ENCODE results near the gene SLC12A4. TPM values are rescaled to one million over a fixed set of nuclear protein-coding genes. Genes with fewer than 3 reads are reported as not detected.
A peak's percentile ranks its signal among the peaks of the same experiment; 100 is the strongest.
"Not testable (repeated sequence)": the region's sequence is repeated elsewhere in the genome, so short reads cannot be mapped to it uniquely, and the experiment has no call there.

SLC12A4 gene
- total RNA-seq, 2 experiments from 2014 or later = 15.1 to 17.7 TPM

DNA sequence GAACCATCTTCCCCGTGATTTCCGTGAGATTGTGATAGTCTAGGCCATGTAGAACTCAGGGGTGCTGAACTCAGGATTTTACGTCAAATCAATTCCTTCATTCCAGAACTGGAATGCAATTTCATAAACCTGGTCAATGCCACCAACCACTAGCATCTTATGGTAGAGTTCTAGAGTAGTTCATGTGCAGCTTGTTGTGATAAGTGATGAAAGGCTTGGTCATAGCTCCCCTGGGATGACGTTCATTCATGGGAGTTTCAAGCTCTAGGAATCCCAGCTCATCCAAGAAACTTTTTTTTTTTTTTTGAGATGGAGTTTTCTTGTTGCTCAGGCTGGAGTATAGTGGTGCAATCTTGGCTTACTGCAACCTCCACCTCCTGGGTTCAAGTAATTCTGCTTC is 34.6 kb upstream of the SLC12A4 start:
- ChIA-PET POLR2A (interaction anchor here (1.1 to 1.5 kb wide), 3 partner anchors 14 to 110 kb away, joined by 3 to 5 read pairs (median 4); partner anchors contain the start of genes DDX28, DUS2 and PSKH1), CTCF (interaction anchor here (0.6 to 1.7 kb wide), 3 partner anchors 17 to 203 kb away, joined by 3 to 4 read pairs (median 3); no protein-coding TSS in a partner anchor)
- Histone ChIP-seq H3K9me3 (ENCODE audit: control insufficient read depth in 1 of 2, insufficient read depth in 1 of 2, low read length in 2 of 2) (peaks cover 0 to 6% of the 10 kb centered on the region in 2 experiments), H3K27ac (ENCODE audit: low read depth in 1 of 2, low read length in 2 of 2) (no peak overlapping the region), H3K4me1 (ENCODE audit: insufficient read depth, low read length) (peaks cover 71% of the 10 kb centered on the region), H3K36me3 (ENCODE audit: insufficient read depth, low read length) (no peaks in the 10 kb centered on the region), H3K4me3 (ENCODE audit: low read length) (no peak overlapping the region), H3K27me3 (ENCODE audit: control insufficient read depth in 1 of 2, insufficient read depth in 2 of 2, low read length in 2 of 2) (no peaks in the 10 kb centered on the region)
- Mint-ChIP-seq H3K27me3 (no peaks in the 10 kb centered on the region), H3K36me3 (ENCODE audit: low read depth) (peaks cover 11% of the 10 kb centered on the region), H3K4me3 (peak overlapping the region; percentile 35), H3K27ac (peak overlapping the region; percentile 93), H3K4me1 (ENCODE audit: low read depth) (peaks cover 59% of the 10 kb centered on the region), H3K9me3 (no peaks in the 10 kb centered on the region)
- no peak for DNase-seq
- TF ChIP-seq, protein P1, sequence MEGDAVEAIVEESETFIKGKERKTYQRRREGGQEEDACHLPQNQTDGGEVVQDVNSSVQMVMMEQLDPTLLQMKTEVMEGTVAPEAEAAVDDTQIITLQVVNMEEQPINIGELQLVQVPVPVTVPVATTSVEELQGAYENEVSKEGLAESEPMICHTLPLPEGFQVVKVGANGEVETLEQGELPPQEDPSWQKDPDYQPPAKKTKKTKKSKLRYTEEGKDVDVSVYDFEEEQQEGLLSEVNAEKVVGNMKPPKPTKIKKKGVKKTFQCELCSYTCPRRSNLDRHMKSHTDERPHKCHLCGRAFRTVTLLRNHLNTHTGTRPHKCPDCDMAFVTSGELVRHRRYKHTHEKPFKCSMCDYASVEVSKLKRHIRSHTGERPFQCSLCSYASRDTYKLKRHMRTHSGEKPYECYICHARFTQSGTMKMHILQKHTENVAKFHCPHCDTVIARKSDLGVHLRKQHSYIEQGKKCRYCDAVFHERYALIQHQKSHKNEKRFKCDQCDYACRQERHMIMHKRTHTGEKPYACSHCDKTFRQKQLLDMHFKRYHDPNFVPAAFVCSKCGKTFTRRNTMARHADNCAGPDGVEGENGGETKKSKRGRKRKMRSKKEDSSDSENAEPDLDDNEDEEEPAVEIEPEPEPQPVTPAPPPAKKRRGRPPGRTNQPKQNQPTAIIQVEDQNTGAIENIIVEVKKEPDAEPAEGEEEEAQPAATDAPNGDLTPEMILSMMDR (IDR thresholded peaks at IDR 0.05) = no peak
- intact Hi-C loops (cut with DNase I, micrococcal nuclease) = no loop called here
- no peak for ATAC-seq (ENCODE audit: poor library complexity)

DNA sequence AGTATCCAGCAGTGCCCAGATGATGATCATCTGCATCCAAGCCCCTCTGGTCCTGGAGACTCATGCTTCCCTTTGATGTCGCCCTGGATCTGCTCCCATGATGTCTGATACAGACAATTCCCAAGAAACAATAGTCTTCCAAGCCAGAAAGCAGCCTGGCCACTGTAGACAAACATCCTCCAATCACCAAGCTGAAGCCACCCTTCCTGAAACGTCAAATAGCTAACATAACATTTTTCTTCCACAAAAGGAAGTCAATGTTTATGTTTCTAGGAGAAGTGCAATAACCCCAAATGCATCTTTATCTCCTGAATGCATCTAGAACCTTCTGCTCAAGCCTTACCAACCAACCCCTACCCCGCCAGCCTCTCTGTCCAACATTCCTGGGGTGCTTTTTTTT is 32.0 kb upstream of the SLC12A4 start:
- ChIA-PET CTCF (interaction anchor here (1.0 to 6.5 kb wide), 2 partner anchors 40 to 184 kb away, joined by 3 to 33 read pairs; no protein-coding TSS in a partner anchor), POLR2A (interaction anchor here (0.6 to 4.6 kb wide), 17 partner anchors 7 to 417 kb away, joined by 3 to 73 read pairs (median 6); partner anchors contain the start of genes DDX28, DUS2, NFATC3 and PSMB10)
- DNase-seq (peak in 2 of 14 experiments; percentile 33 to 64), ATAC-seq (ENCODE audit: poor library complexity) (peak; percentile 33)
- Histone ChIP-seq H3K4me1 (ENCODE audit: insufficient read depth, low read length) (peaks cover 70% of the 10 kb centered on the region), H3K9me3 (ENCODE audit: control insufficient read depth in 1 of 2, insufficient read depth in 1 of 2, low read length in 2 of 2) (peaks cover 0 to 14% of the 10 kb centered on the region in 2 experiments), H3K27ac (ENCODE audit: low read depth in 1 of 2, low read length in 2 of 2) (peak overlapping the region; percentile 48 to 83), H3K36me3 (ENCODE audit: insufficient read depth, low read length) (no peaks in the 10 kb centered on the region), H3K27me3 (ENCODE audit: control insufficient read depth in 1 of 2, insufficient read depth in 2 of 2, low read length in 2 of 2) (no peaks in the 10 kb centered on the region), H3K4me3 (ENCODE audit: low read length) (peak overlapping the region; percentile 61)
- intact Hi-C loops (cut with DNase I, micrococcal nuclease) = no loop called here
- H3K27ac Mint-ChIP-seq = peak overlapping the region; percentile 93
- H3K4me1 Mint-ChIP-seq (ENCODE audit: low read depth) = peaks cover 55% of the 10 kb centered on the region
- H3K27me3 Mint-ChIP-seq = no peaks in the 10 kb centered on the region
- H3K36me3 Mint-ChIP-seq (ENCODE audit: low read depth) = peaks cover 24% of the 10 kb centered on the region
- H3K4me3 Mint-ChIP-seq = peak overlapping the region; percentile 86
- no peaks in the 10 kb centered on the region for H3K9me3 Mint-ChIP-seq
- TF ChIP-seq, protein P1 (IDR thresholded peaks at IDR 0.05) = no peak

GRCh38 chr16:67999985-68000384 is 31.5 kb upstream of the SLC12A4 start:
- ChIA-PET POLR2A (interaction anchor here (0.6 to 4.6 kb wide), 18 partner anchors 8 to 418 kb away, joined by 3 to 73 read pairs (median 6); partner anchors contain the start of genes DDX28, DUS2, NFATC3 and PSMB10), CTCF (interaction anchor here (1.0 to 6.5 kb wide), 2 partner anchors 41 to 183 kb away, joined by 3 to 33 read pairs; no protein-coding TSS in a partner anchor)
- H3K27ac ChIP-seq (ENCODE audit: low read depth in 1 of 2, low read length in 2 of 2) = peak overlapping the region; percentile 48 to 83
- Mint-ChIP-seq H3K4me1 (ENCODE audit: low read depth) (peaks cover 55% of the 10 kb centered on the region), H3K4me3 (peak overlapping the region; percentile 86), H3K27ac (peak overlapping the region; percentile 93), H3K27me3 (no peaks in the 10 kb centered on the region), H3K9me3 (no peaks in the 10 kb centered on the region), H3K36me3 (ENCODE audit: low read depth) (peaks cover 28% of the 10 kb centered on the region)
- intact Hi-C loops (cut with DNase I, micrococcal nuclease) = no loop called here
- DNase-seq = peak in 3 of 14 experiments; percentile 6 to 34 (median 22)
- peaks cover 4% of the 10 kb centered on the region for H3K36me3 ChIP-seq (ENCODE audit: insufficient read depth, low read length)
- no peaks in the 10 kb centered on the region for H3K27me3 ChIP-seq (ENCODE audit: control insufficient read depth in 1 of 2, insufficient read depth in 2 of 2, low read length in 2 of 2)
- TF ChIP-seq, protein P1 (IDR thresholded peaks at IDR 0.05) = no peak
- H3K4me3 ChIP-seq (ENCODE audit: low read length) = peak overlapping the region; percentile 61
- ATAC-seq (ENCODE audit: poor library complexity) = peak; percentile 11
- peaks cover 0 to 14% of the 10 kb centered on the region in 2 experiments for H3K9me3 ChIP-seq (ENCODE audit: control insufficient read depth in 1 of 2, insufficient read depth in 1 of 2, low read length in 2 of 2)
- H3K4me1 ChIP-seq (ENCODE audit: insufficient read depth, low read length) = peaks cover 70% of the 10 kb centered on the region

DNA sequence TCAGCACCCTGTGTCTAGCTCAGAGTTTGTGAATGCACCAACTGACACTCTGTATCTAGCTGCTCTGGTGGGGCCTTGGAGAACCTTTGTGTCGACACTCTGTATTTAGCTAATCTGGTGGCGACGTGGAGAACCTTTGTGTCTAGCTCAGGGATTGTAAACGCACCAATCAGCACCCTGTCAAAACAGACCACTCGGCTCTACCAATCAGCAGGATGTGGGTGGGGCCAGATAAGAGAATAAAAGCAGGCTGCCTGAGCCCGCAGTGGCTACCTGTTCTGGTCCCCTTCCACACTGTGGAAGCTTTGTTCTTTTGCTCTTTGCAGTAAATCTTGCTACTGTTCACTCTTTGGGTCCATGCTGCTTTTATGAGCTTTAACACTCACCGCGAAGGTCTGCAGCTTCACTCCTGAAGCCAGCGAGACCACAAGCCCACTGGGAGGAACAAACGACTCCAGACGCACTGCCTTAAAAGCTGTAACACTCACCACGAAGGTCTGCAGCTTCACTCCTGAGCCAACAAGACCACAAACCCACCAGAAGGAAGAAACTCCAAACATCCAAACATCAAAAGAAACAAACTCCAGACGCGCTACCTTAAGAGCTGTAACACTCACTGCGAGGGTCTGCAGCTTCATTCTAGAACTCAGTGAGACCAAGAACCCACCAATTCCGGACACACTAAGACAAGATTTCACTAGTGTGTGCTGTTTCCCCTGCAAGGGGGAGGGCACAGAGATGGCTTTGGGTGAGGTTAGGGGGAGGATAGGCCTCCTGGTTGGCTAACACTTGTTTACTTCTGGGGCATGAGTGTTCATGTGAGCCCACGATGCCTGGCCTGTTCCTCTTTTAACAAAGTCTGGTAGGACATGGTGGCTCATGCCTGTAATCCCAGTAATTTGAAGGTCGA is 30.6 kb upstream of the SLC12A4 start, which contains the start of gene DPEP2:
DPEP2 (minus strand) TSS at position 706 of the 910 bp plus-strand sequence. CDS start 6,272 bp downstream, outside the sequence.
- Mint-ChIP-seq H3K4me3 (peak within 1 kb of the TSS; percentile 86), H3K4me1 (ENCODE audit: low read depth) (peaks cover 56% of the 10 kb centered on the region), H3K36me3 (ENCODE audit: low read depth) (peaks cover 28% of the 10 kb centered on the region), H3K27ac (peak within 1 kb of the TSS; percentile 93)
- H3K27me3 Mint-ChIP-seq; H3K9me3 Mint-ChIP-seq; H3K27me3 ChIP-seq (ENCODE audit: control insufficient read depth in 1 of 2, insufficient read depth in 2 of 2, low read length in 2 of 2); intact Hi-C loops (cut with DNase I, micrococcal nuclease); H3K36me3 ChIP-seq (ENCODE audit: insufficient read depth, low read length): not testable (repeated sequence)
- peak; percentile 27 to 81 (median 58) for DNase-seq
- peaks cover 0 to 14% of the 10 kb centered on the region in 2 experiments for H3K9me3 ChIP-seq (ENCODE audit: control insufficient read depth in 1 of 2, insufficient read depth in 1 of 2, low read length in 2 of 2)
- H3K4me1 ChIP-seq (ENCODE audit: insufficient read depth, low read length) = peaks cover 71% of the 10 kb centered on the region
- peak within 1 kb of the TSS; percentile 61 for H3K4me3 ChIP-seq (ENCODE audit: low read length)
- ChIA-PET POLR2A (interaction anchor here (0.6 to 4.6 kb wide), 21 partner anchors 8 to 246 kb away, joined by 3 to 73 read pairs (median 5); partner anchors contain the start of genes DDX28, DPEP2NB, DUS2 and NFATC3), CTCF (interaction anchor here (0.8 to 6.5 kb wide), 5 partner anchors 14 to 518 kb away, joined by 3 to 33 read pairs (median 3); partner anchors contain the start of gene ATP6V0D1)
- ATAC-seq (ENCODE audit: poor library complexity) = peak; percentile 88
- peak within 1 kb of the TSS; percentile 48 to 83 for H3K27ac ChIP-seq (ENCODE audit: low read depth in 1 of 2, low read length in 2 of 2)
